Fibroblast of skin of abdomen (primary cell): Measurements from ENCODE around the gene MTA3.

ENCODE experiments used
- DNase-seq: peaks from one replicate; pipeline ENCODE4 v3.0.0-alpha.2; 2013

Gene MTA3

GRCh38 chr2:42787788-42788477 is 219.5 kb downstream of the MTA3 start:
- no peak for DNase-seq

- DNase-seq: no peak
Observed at GRCh38 chr2:42788478-42788793, 220.0 kb downstream of the MTA3 start.

DNA sequence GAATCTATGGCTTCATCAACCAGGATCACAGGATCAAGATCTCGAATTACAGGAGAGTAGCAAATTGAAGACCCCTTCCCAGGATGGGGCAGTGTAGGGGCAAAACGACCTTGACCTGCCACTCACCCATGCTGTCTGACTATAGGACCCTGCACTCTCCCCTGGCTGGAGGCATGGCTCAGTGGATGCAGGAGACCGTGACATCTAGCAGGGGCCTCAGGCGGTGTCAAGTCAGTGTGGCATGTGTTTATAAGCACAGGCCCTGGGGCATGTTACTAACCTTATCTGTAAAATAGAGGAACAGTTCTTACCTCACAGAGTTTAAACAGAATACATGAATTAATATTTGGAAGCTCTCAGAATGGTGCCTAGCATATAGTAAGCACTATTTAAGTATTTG is 220.4 kb downstream of the MTA3 start:
- DNase-seq: no peak

DNA sequence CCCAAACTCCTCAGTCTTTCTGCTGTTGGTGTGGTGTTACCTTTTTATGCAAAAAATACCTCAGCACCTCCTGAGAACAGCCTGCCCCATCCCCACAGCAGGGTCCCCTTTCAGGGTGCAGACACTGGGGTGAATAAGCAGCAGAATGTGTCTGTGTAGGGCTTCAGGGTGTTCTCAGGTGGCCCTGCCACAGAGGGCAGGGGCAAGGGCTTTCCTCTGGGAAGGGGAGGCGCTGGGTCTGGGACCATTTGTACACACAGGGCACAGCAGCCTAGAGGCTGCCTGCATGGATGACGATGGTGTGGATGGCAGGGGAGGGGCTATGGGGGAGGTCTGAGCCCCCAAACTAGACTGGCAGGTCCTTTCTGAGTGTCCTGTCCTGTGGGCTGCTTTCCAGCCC is 221.3 kb downstream of the MTA3 start:
- DNase-seq: no peak

- no peak for DNase-seq
Observed at GRCh38 chr2:42791606-42792005, 223.2 kb downstream of the MTA3 start.

- no peak for DNase-seq
Observed at GRCh38 chr2:42792087-42792582, 223.7 kb downstream of the MTA3 start.

DNA sequence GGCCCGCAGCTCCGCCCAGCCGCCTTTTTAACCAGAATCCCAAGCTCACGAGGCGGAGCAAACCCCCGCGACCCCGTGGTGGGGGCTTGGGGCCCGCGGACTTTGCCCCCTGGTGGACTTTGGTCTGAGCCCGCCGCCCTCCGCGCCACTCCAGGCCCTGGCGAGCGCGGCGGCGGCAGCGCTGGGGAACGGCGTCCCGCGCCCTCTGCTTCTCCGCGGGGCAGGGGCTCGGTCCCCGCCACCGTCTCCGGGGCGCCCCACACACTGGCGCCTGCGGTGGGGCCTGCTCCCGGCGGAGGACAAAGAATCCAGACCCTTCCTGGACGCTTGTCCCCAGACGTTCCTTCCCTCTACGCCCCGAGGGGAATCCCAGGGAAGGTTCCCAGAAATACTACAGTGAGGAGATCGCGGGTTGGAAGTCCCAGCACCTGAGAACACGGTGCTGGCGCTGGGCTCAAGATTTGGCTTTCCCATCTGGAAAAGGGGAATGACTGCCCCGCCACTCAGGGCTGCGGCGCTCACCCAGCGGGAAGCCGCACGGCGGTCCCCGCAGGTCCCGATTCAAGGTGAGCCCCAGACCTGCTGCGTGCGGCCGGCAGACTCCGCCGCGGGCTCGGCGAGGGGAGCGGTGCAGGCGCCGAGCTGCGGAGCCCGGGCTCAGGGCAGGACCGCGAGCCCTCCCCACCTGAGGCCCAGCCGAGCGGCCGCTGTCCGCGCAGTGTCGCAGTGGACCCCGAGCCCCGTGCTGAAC is 224.3 kb downstream of the MTA3 start, which contains the start of gene HAAO:
TSS of gene HAAO (minus strand) at position 1 of the 751 bp plus-strand sequence. CDS start 47 bp downstream, outside the sequence.
- no peak for DNase-seq

- DNase-seq: peak; percentile 25
Observed at GRCh38 chr2:42793334-42794270, 225.2 kb downstream of the MTA3 start.

- peak; percentile 22 for DNase-seq
Observed at GRCh38 chr2:42794271-42795046, 226.0 kb downstream of the MTA3 start.

DNA sequence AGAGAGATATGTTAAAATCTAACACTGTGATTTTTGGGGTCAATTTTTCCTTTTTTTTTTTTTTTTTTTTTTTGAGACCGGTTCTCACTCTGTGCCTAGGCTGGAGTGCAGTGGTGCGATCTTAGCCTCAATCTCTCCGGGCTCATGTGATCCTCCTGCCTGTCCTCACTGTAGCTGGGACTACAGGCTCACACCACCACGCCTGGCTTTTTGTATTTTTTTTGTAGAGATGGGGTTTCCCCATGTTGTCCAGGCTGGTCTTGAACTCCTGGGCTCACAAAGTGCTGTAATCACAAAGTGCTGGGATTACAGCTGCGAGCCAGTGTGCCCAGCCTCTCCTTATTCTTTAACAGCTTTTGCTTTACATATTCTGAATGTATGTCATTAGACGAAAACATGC is 226.8 kb downstream of the MTA3 start:
- DNase-seq: no peak

GRCh38 chr2:42795841-42796301 is 227.4 kb downstream of the MTA3 start:
- DNase-seq: no peak

GRCh38 chr2:42796427-42797248 is 228.2 kb downstream of the MTA3 start:
- DNase-seq: no peak

GRCh38 chr2:42797281-42797680 is 228.8 kb downstream of the MTA3 start:
- no peak for DNase-seq

DNA sequence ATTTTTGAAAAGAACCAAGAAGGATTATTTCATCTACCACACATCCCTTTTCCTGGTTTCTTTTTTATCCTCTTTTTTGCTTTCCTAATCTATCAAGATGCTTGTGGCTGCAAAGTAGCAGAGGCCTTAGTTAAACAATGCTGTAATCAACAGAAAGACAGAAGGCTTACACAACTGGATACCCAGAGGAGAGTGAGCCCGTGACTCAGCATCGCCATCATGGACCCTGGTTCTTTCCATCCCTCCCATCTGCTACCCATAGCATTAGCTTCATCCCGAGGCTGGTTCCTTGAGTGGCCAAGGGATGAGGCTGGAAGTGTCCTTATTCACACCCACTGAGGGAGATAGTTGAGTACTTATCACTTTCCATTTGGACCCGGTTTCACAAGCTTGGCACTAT is 231.4 kb downstream of the MTA3 start:
- no peak for DNase-seq

- no peak for DNase-seq
Observed at GRCh38 chr2:42800461-42800962, 232.1 kb downstream of the MTA3 start.

DNA sequence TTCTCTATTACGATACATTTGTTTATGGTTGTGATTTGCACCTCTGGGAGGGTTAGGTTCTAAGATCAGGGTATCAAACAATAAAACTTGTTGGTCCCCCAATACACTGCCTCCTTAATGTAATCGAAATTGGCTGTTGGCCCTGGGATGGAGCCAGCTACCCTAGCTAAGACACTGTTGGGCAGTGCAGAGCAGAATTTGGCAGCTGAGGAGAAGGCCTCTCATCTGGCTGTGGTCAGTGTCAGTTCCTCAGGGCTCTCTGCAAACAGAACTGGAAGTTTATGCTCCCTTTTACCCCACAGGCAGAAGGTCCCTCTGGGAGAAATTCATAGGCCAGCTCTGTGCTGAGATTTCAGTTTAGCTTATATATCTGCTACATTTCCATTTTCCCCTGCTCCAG is 232.5 kb downstream of the MTA3 start:
- DNase-seq: no peak

DNA sequence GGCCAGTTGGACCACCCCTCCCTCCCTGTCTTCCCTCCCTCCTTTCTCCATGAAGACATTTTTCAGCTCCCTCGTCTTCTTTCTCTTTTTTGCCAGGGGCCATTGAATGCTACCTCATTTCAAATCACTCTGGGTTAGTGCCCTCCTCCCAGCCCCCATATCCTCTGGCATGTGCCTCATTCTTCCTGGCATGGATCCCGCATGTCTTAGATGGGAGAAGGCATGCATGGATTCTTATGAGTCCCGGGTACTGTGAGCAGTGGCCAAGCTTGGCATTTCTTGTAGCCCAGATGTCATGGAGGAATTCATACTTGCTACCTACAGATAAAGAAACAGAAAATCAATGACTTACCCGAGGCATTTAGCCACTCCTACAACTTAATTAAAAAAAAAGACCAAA is 232.9 kb downstream of the MTA3 start:
- DNase-seq: no peak

DNA sequence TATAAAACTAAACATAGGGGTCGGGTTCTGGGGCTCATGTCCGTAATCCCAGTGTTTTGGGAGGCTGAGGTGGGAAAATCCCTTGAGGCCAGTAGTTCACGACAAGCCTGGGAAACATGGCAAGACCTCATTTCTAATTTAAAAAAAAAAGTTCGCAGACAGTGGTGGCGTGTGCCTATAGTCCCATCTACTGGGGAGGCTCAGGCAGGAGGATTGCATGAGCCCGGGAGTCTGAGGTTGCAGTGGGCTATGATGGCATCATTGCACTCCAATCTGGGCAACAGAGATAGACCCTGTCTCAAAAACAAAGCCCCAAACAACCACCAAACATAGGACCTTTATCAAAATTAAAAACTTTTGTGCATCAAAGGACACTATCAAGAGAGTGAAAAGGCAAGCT is 233.7 kb downstream of the MTA3 start:
- no peak for DNase-seq

GRCh38 chr2:42804338-42804737 is 235.9 kb downstream of the MTA3 start:
- DNase-seq: no peak

DNA sequence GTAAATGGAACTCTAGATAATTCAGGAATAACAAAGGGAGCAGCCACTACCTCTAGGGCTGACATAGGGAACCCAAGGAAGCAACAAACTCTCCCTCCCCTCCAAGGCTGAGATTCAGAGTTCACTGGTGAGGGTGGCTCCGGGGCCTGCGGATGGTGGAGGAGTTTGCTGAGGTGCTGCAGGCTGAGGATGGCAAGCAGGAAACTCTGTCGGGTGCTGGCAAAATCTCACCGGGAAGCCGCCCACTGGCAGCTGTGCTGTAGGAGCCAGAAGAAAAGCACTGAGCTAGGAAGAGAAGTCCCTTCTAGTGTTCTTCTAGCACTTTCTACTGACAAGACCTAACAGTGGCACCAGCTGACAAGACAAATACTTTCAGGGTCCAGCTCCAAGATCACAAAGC is 236.5 kb downstream of the MTA3 start:
- DNase-seq: no peak
